K562 (cell line): Measurements from ENCODE around the gene MCCC2. TPM values are rescaled to one million over a fixed set of nuclear protein-coding genes. Genes with fewer than 3 reads are reported as not detected.

Experiments
- ATAC-seq: fragments of 200-7000 bp; cut with Tn5 transposase; 3 replicates; pipeline ENCODE4 v1.9.1; 2020; ENCODE audit warnings: moderate library complexity
- BruUV-seq: library from RNA; stranded (reverse); fragments of 400-500 nt; replicated peaks from 2 replicates; lab custom pipeline; 2021; lab: Mats Ljungman, UMichigan
- CTCF ChIA-PET: fragments of 300-600 bp; formaldehyde crosslinking; extraction: SDS; loops from one replicate; lab custom pipeline; 2021; ENCODE audit warnings: low intra/inter-chr PET ratio; lab: Yijun Ruan, JAX
- POLR2A ChIA-PET: fragments of 300-600, 350-650 bp; sonication (Branson Sonifier 250); formaldehyde crosslinking; extraction: SDS; loops from one replicate; lab custom pipeline; 2021; ENCODE audit warnings: antibody characterized with exemption, inconsistent platforms; lab: Yijun Ruan, JAX
- DNase-seq, 4 experiments: peaks; one replicate each; pipeline versions ENCODE4 v3.0.0 to v3.0.0-alpha.2; 2011 to 2018; ENCODE audit warnings: low spot score in 3 of 4, mixed read lengths in 3 of 4; ENCODE audit errors: extremely low read depth in 1 of 4
- FAIRE-seq: peaks from 2 replicates; lab custom pipeline; 2011; peaks lifted over from hg19 to GRCh38; lab: Jason Lieb, UNC
- H2AFZ ChIP-seq: 2 replicates; pipeline ENCODE4 v1.6.0; 2011; ENCODE audit warnings: low read depth, low read length, control low read depth, inconsistent platforms
- H3K27ac ChIP-seq: fragments of 200-600 bp; 3 replicates; pipeline ENCODE4 v1.8.0; 2011; ENCODE audit warnings: low read depth, mild to moderate bottlenecking, control low read depth, inconsistent platforms, low read length, moderate library complexity, mixed read lengths; ENCODE audit errors: extremely low read depth
- H3K27me3 ChIP-seq, 2 experiments: fragments of 300-600 bp in 1 of 2; 2 replicates in 1 of 2; 3 replicates in 1 of 2; pipeline versions ENCODE4 v1.6.0 to v1.8.0; 2011; ENCODE audit warnings: inconsistent platforms in 2 of 2, low read length in 2 of 2, mild to moderate bottlenecking in 1 of 2, mixed read lengths in 1 of 2, moderate library complexity in 1 of 2; ENCODE audit not compliant: control insufficient read depth in 2 of 2, insufficient read depth in 2 of 2
- H3K36me3 ChIP-seq: fragments of 300-600 bp; 3 replicates; pipeline ENCODE4 v1.8.0; 2011; ENCODE audit warnings: mild to moderate bottlenecking, low read length, inconsistent platforms; ENCODE audit not compliant: control insufficient read depth, insufficient read depth
- H3K4me1 ChIP-seq, 2 experiments: fragments of 200-600 bp in 1 of 2; replicated peaks in 1 of 2; 2 replicates in 1 of 2; 3 replicates in 1 of 2; pipeline versions ENCODE4 v1.5.1 to v1.8.0; 2011; ENCODE audit warnings: inconsistent platforms in 2 of 2, low read length in 2 of 2, mild to moderate bottlenecking in 1 of 2, mixed read lengths in 1 of 2, moderate library complexity in 1 of 2; ENCODE audit not compliant: control insufficient read depth in 2 of 2, insufficient read depth in 2 of 2
- H3K4me2 ChIP-seq: 2 replicates; pipeline ENCODE4 v1.6.1; 2011; ENCODE audit warnings: low read length, control low read depth, inconsistent platforms, mixed read lengths; ENCODE audit not compliant: insufficient read depth
- H3K4me3 ChIP-seq: fragments of 200-600 bp; sonication (generic), shearing (Covaris generic); 2 replicates; pipeline ENCODE4 v1.5.1; 2016; ENCODE audit warnings: control low read depth, inconsistent platforms
- H3K79me2 ChIP-seq: fragments of 200-600 bp; 3 replicates; pipeline ENCODE4 v1.8.0; 2011; ENCODE audit warnings: low read length, inconsistent platforms; ENCODE audit not compliant: control insufficient read depth, insufficient read depth
- H3K9ac ChIP-seq, 2 experiments: 2 replicates each; pipeline versions ENCODE4 v1.6.0 to v1.6.1; 2011; ENCODE audit warnings: low read depth in 2 of 2, low read length in 2 of 2, control low read depth in 1 of 2, inconsistent platforms in 1 of 2, mild to moderate bottlenecking in 1 of 2, mixed read lengths in 1 of 2; ENCODE audit not compliant: insufficient read depth in 1 of 2
- H3K9me1 ChIP-seq: one replicate; pipeline ENCODE4 v1.6.0; 2011; ENCODE audit warnings: inconsistent platforms, mild to moderate bottlenecking, low read length, moderate library complexity; ENCODE audit not compliant: control insufficient read depth, insufficient read depth
- H3K9me3 ChIP-seq: replicated peaks from 2 replicates; pipeline ENCODE4 v1.5.1; 2011; ENCODE audit warnings: low read depth, low read length, inconsistent platforms; ENCODE audit not compliant: control insufficient read depth, insufficient read depth
- H4K20me1 ChIP-seq: replicated peaks from 2 replicates; pipeline ENCODE4 v1.6.1; 2011; ENCODE audit warnings: low read length, inconsistent platforms, mixed read lengths; ENCODE audit not compliant: control insufficient read depth, insufficient read depth
- BRF1 ChIP-seq: IDR thresholded peaks from 3 replicates; pipeline ENCODE4 v1.6.1; 2011; ENCODE audit warnings: borderline replicate concordance, mild to moderate bottlenecking; ENCODE audit not compliant: insufficient read length; ENCODE audit errors: extremely low read depth
- MEIS2 ChIP-seq: fragments of 450-650 bp; IDR thresholded peaks from 2 replicates; pipeline ENCODE4 v1.6.1; 2014; ENCODE audit warnings: mild to moderate bottlenecking; ENCODE audit not compliant: partially characterized antibody
- PBX2 ChIP-seq, 2 experiments: IDR thresholded peaks in 1 of 2; conservative IDR thresholded peaks in 1 of 2; 2 replicates each; pipeline ENCODE4 v1.6.1; 2016; ENCODE audit warnings: low read depth in 2 of 2, mild to moderate bottlenecking in 1 of 2, missing compliant biosample characterization in 1 of 2, missing genetic modification characterization in 1 of 2, moderate library complexity in 1 of 2
- PKNOX1 ChIP-seq: fragments of 450-650 bp; IDR thresholded peaks from 2 replicates; pipeline ENCODE4 v1.6.1; 2016
- WGBS: fragments of 100-300 bp; shearing (Covaris generic); methylation state at CpG from one replicate; pipeline ENCODE4 v1.1.6; 2016; ENCODE audit warnings: low coverage, mixed read lengths; ENCODE audit not compliant: insufficient coverage; ENCODE audit errors: missing lambda C conversion rate; 5-methylcytosine and 5-hydroxymethylcytosine counted together
- in situ Hi-C: fragments of 300-500 bp; cut with MboI; formaldehyde crosslinking; loops from 4 replicates; pipeline ENCODE4 v1.15.0; 2018; ENCODE audit warnings: inconsistent platforms, mixed read lengths
- intact Hi-C: fragments of 100-400 bp; cut with micrococcal nuclease; formaldehyde crosslinking; loops from 2 replicates; pipeline ENCODE4 v1.14.2; 2022
- polyA plus RNA-seq, 8 experiments: library from polyadenylated mRNA; depleted of rRNA in 4 of 8; stranded (reverse) in 5 of 8; unstranded in 3 of 8; fragments of >200 nt; fragmentation: Nextera tagmentation in 2 of 8; fragmentation: Illumina TruSeq in 1 of 8; extraction: Ambion mirVana in 2 of 8; extraction: Trizol in 1 of 8; gene quantifications; 2 replicates each; pipeline versions ENCODE4 v1.2.1 to v1.2.3, GENCODE V29; 2011 to 2014; ENCODE audit warnings: inconsistent platforms in 1 of 8, missing spikeins in 1 of 8
- total RNA-seq, 7 experiments: library from RNA; depleted of rRNA in 6 of 7; stranded (reverse); fragments of >200 nt in 6 of 7; fragmentation: Illumina TruSeq in 2 of 7; extraction: Trizol in 2 of 7; gene quantifications; 2 replicates each; pipeline versions ENCODE4 v1.2.1 to v1.2.3, GENCODE V29; 2011 to 2021; ENCODE audit warnings: low replicate concordance in 1 of 7

MCCC2 gene
- total and polyA plus RNA-seq, 9 of the 15 experiments (the other 6 are each of a cell fraction or from before 2014, with no cell fraction given): 17.1 to 77.9 (median 52.5) TPM

GRCh38 chr5:71699233-71699632 lies 112.1 kb downstream of the MCCC2 start:
- Histone ChIP-seq H3K4me3 (no peak overlapping the region), H3K27me3 (peaks cover 14 to 30% of the 10 kb centered on the region in 2 experiments), H3K4me2 (no peak overlapping the region), H4K20me1 (no peaks in the 10 kb centered on the region), H3K4me1 (no peaks in the 10 kb centered on the region), H3K27ac (no peak overlapping the region), H3K9ac (no peak overlapping the region), H2AFZ (no peak overlapping the region), H3K9me3 (no peaks in the 10 kb centered on the region), H3K9me1 (peaks cover 2% of the 10 kb centered on the region), H3K79me2 (no peaks in the 10 kb centered on the region), H3K36me3 (no peaks in the 10 kb centered on the region)
- no peak for DNase-seq
- CTCF ChIA-PET: interaction anchor here (0.6 kb wide), 1 partner anchor 83 kb away, joined by 3 read pairs; no protein-coding TSS in a partner anchor
- in situ Hi-C loops: no loop called here
- TF ChIP-seq PBX2 (CRISPR knock-in tag; IDR thresholded peaks at IDR 0.05; ENCODE audit: low read depth) (no peak), PBX2 (tag; conservative IDR thresholded peaks at IDR 0.05; ENCODE audit: low read depth) (0 out of 2 replicates have a peak, but pooled peaks have one; percentile 22), BRF1 (no peak), PKNOX1 (peak; percentile 46), MEIS2 (peak; percentile 28)
- BruUV-seq: no TSS peak
- no peak for FAIRE-seq
- ATAC-seq: no peak
- intact Hi-C loops: no loop called here
- POLR2A ChIA-PET: no interaction called here
- WGBS: 9% methylated on average over 2 of the region's 2 CpGs
